Effector memory CD4-positive, alpha-beta T cell (primary cell): ENCODE data around the gene TMEM220.

Experiments used
- DNase-seq, 3 donors: peaks; one replicate each; pipeline ENCODE4 v3.0.0-alpha.2; 2020
- H3K27ac ChIP-seq: 2 replicates; pipeline ENCODE4 v1.7.0; 2013; ENCODE audit warnings: mild to moderate bottlenecking, low read length, moderate library complexity; ENCODE audit not compliant: insufficient read depth, poor library complexity, severe bottlenecking
- H3K27me3 ChIP-seq: replicated peaks from 2 replicates; pipeline ENCODE4 v1.7.0; 2013; ENCODE audit warnings: mild to moderate bottlenecking, low read length; ENCODE audit not compliant: insufficient read depth, control insufficient read depth, poor library complexity, severe bottlenecking
- H3K36me3 ChIP-seq: 2 replicates; pipeline ENCODE4 v1.7.0; 2013; ENCODE audit warnings: mild to moderate bottlenecking, low read length, moderate library complexity; ENCODE audit not compliant: control insufficient read depth, insufficient read depth
- H3K4me1 ChIP-seq: 2 replicates; pipeline ENCODE4 v1.7.0; 2013; ENCODE audit warnings: low read length, mild to moderate bottlenecking; ENCODE audit not compliant: control insufficient read depth, insufficient read depth, poor library complexity, severe bottlenecking
- H3K4me3 ChIP-seq: 2 replicates; pipeline ENCODE4 v1.7.0; 2013; ENCODE audit warnings: low read length, low read depth, mild to moderate bottlenecking; ENCODE audit not compliant: insufficient read depth, poor library complexity, severe bottlenecking
- H3K9me3 ChIP-seq: 2 replicates; pipeline ENCODE4 v1.7.0; 2013; ENCODE audit warnings: mild to moderate bottlenecking, low read length, moderate library complexity; ENCODE audit not compliant: control insufficient read depth

The TMEM220 gene

DNA sequence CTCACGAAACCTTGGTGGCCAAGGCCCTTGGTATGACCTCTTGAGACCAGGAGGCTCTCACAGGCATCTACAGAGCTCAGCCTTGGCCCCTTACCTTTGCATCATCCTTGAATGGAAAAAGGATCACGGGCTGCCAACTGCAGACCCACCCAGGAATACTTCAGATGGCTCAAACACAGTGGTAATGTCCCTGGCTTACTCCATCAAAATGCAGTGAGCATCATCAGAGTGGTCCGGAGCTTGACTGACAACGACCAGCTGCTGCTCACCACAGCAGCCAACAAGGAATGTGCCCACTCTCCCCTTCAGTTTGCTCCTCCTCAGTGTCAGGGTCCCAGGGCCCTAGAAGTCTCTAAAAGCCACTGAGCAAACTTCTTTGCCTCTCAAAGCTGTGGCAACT is 55.1 kb downstream of the TMEM220 start:
- no peak for DNase-seq
- Histone ChIP-seq H3K4me3 (no peak overlapping the region), H3K27me3 (no peaks in the 10 kb centered on the region), H3K4me1 (no peaks in the 10 kb centered on the region), H3K27ac (no peak overlapping the region), H3K9me3 (no peaks in the 10 kb centered on the region), H3K36me3 (peaks cover 14% of the 10 kb centered on the region)

GRCh38 chr17:10673312-10673711 is 56.5 kb downstream of the TMEM220 start:
- no peaks in the 10 kb centered on the region for H3K27me3 ChIP-seq
- no peak overlapping the region for H3K27ac ChIP-seq
- H3K36me3 ChIP-seq, result peaks cover 3% of the 10 kb centered on the region
- no peaks in the 10 kb centered on the region for H3K4me1 ChIP-seq
- no peak for DNase-seq
- H3K4me3 ChIP-seq, result no peak overlapping the region
- no peaks in the 10 kb centered on the region for H3K9me3 ChIP-seq

- no peaks in the 10 kb centered on the region for H3K27me3 ChIP-seq
- H3K9me3 ChIP-seq, result no peaks in the 10 kb centered on the region
- no peak overlapping the region for H3K27ac ChIP-seq
- no peak overlapping the region for H3K4me3 ChIP-seq
- DNase-seq, result no peak
- no peaks in the 10 kb centered on the region for H3K36me3 ChIP-seq
- no peaks in the 10 kb centered on the region for H3K4me1 ChIP-seq
Measured at GRCh38 chr17:10668775-10669174, 61.0 kb downstream of the TMEM220 start.

- no peak overlapping the region for H3K4me3 ChIP-seq
- no peaks in the 10 kb centered on the region for H3K36me3 ChIP-seq
- no peaks in the 10 kb centered on the region for H3K27me3 ChIP-seq
- no peak overlapping the region for H3K27ac ChIP-seq
- DNase-seq, result no peak
- no peaks in the 10 kb centered on the region for H3K4me1 ChIP-seq
- no peaks in the 10 kb centered on the region for H3K9me3 ChIP-seq
Measured at GRCh38 chr17:10666906-10667305, 62.9 kb downstream of the TMEM220 start.

- no peaks in the 10 kb centered on the region for H3K9me3 ChIP-seq
- no peaks in the 10 kb centered on the region for H3K36me3 ChIP-seq
- DNase-seq, result no peak
- H3K4me1 ChIP-seq, result no peaks in the 10 kb centered on the region
- no peaks in the 10 kb centered on the region for H3K27me3 ChIP-seq
- no peak overlapping the region for H3K27ac ChIP-seq
- H3K4me3 ChIP-seq, result no peak overlapping the region
Measured at GRCh38 chr17:10664571-10664970, 65.3 kb downstream of the TMEM220 start.
